Urinary bladder (tissue), 4 donors: ENCODE results near the gene PSD4. TPM values are rescaled to one million over a fixed set of nuclear protein-coding genes. Genes with fewer than 3 reads are reported as not detected.

Experiments used
- DNase-seq: peaks from one replicate; pipeline ENCODE4 v3.0.0-alpha.2; 2015; ENCODE audit errors: extremely low spot score
- H3K27ac ChIP-seq: one replicate; pipeline ENCODE4 v1.5.1; 2013; ENCODE audit warnings: low read depth, mild to moderate bottlenecking, moderate library complexity
- H3K36me3 ChIP-seq: one replicate; pipeline ENCODE4 v1.6.1; 2013; ENCODE audit warnings: mild to moderate bottlenecking, moderate library complexity; ENCODE audit not compliant: insufficient read depth
- H3K4me1 ChIP-seq: one replicate; pipeline ENCODE4 v1.6.1; 2013; ENCODE audit warnings: mild to moderate bottlenecking, moderate library complexity; ENCODE audit not compliant: insufficient read depth
- H3K4me3 ChIP-seq: one replicate; pipeline ENCODE4 v1.5.1; 2013; ENCODE audit warnings: low read depth, low read length
- WGBS: extraction: QIAGEN DNeasy Blood & Tissue Kit; methylation state at CpG from one replicate; pipeline ENCODE4 v1.1.7; 2013; 5-methylcytosine and 5-hydroxymethylcytosine counted together
- polyA plus RNA-seq: library from polyadenylated mRNA; stranded (reverse); fragments of 200-250 nt; gene quantifications from one replicate; pipeline ENCODE4 v1.2.3, GENCODE V29; 2013
- total RNA-seq: library from RNA; depleted of rRNA; stranded (reverse); fragments of >200 nt; gene quantifications from one replicate; pipeline ENCODE4 v1.2.3, GENCODE V29; 2014
- donor health status: healthy with polysubstance abuse.
- donor health status: healthy.

Gene PSD4
- total and polyA plus RNA-seq, 2 donors: 6.3 to 9.7 TPM

GRCh38 chr2:113208396-113208795, 34.6 kb downstream of the PSD4 start:
- no peak overlapping the region for H3K4me3 ChIP-seq
- WGBS: 96% methylated on average over 5 of the region's 5 CpGs
- H3K27ac ChIP-seq: no peak overlapping the region
- no peaks in the 10 kb centered on the region for H3K36me3 ChIP-seq
- H3K4me1 ChIP-seq: no peaks in the 10 kb centered on the region
- no peak for DNase-seq

GRCh38 chr2:113209011-113209645, 35.4 kb downstream of the PSD4 start:
- no peaks in the 10 kb centered on the region for H3K36me3 ChIP-seq
- H3K27ac ChIP-seq: no peak overlapping the region
- H3K4me3 ChIP-seq: no peak overlapping the region
- no peaks in the 10 kb centered on the region for H3K4me1 ChIP-seq
- 71% methylated on average over 8 of the region's 8 CpGs for WGBS
- DNase-seq: no peak

GRCh38 chr2:113209646-113210171, 35.9 kb downstream of the PSD4 start:
- no peak overlapping the region for H3K27ac ChIP-seq
- WGBS: 79% methylated on average over 15 of the region's 15 CpGs
- H3K36me3 ChIP-seq: no peaks in the 10 kb centered on the region
- H3K4me3 ChIP-seq: no peak overlapping the region
- DNase-seq: no peak
- no peaks in the 10 kb centered on the region for H3K4me1 ChIP-seq

GRCh38 chr2:113211226-113212105, 37.7 kb downstream of the PSD4 start:
- WGBS: 76% methylated on average over 13 of the region's 13 CpGs
- Histone ChIP-seq H3K27ac (no peak overlapping the region), H3K4me1 (no peaks in the 10 kb centered on the region), H3K4me3 (no peak overlapping the region), H3K36me3 (no peaks in the 10 kb centered on the region)
- DNase-seq: no peak

- Histone ChIP-seq H3K4me3 (no peak overlapping the region), H3K27ac (no peak overlapping the region), H3K36me3 (no peaks in the 10 kb centered on the region), H3K4me1 (no peaks in the 10 kb centered on the region)
- 20% methylated on average over 26 of the region's 26 CpGs for WGBS
- no peak for DNase-seq
Observed at GRCh38 chr2:113212245-113213060, 38.7 kb downstream of the PSD4 start.

GRCh38 chr2:113213061-113213930, 39.5 kb downstream of the PSD4 start:
- Histone ChIP-seq H3K4me3 (no peak overlapping the region), H3K27ac (no peak overlapping the region), H3K36me3 (no peaks in the 10 kb centered on the region), H3K4me1 (no peaks in the 10 kb centered on the region)
- 94% methylated on average over 14 of the region's 14 CpGs for WGBS
- DNase-seq: no peak

GRCh38 chr2:113214141-113214540, 40.4 kb downstream of the PSD4 start:
- H3K4me3 ChIP-seq: no peak overlapping the region
- no peaks in the 10 kb centered on the region for H3K36me3 ChIP-seq
- no peak for DNase-seq
- no peaks in the 10 kb centered on the region for H3K4me1 ChIP-seq
- 89% methylated on average over 4 of the region's 4 CpGs for WGBS
- H3K27ac ChIP-seq: no peak overlapping the region

- Histone ChIP-seq H3K27ac (no peak overlapping the region), H3K36me3 (no peaks in the 10 kb centered on the region), H3K4me1 (no peaks in the 10 kb centered on the region), H3K4me3 (no peak overlapping the region)
- 95% methylated on average over 2 of the region's 2 CpGs for WGBS
- DNase-seq: no peak
Observed at GRCh38 chr2:113215056-113215455, 41.3 kb downstream of the PSD4 start.

- Histone ChIP-seq H3K4me3 (no peak overlapping the region), H3K27ac (no peak overlapping the region), H3K36me3 (no peaks in the 10 kb centered on the region), H3K4me1 (peaks cover 1% of the 10 kb centered on the region)
- no peak for DNase-seq
- WGBS: 95% methylated on average over 2 of the region's 2 CpGs
Observed at GRCh38 chr2:113216321-113216720, 42.5 kb downstream of the PSD4 start.

GRCh38 chr2:113216891-113217454, 43.2 kb downstream of the PSD4 start:
- peaks cover 1% of the 10 kb centered on the region for H3K4me1 ChIP-seq
- 71% methylated on average over 6 of the region's 6 CpGs for WGBS
- no peak for DNase-seq

GRCh38 chr2:113217455-113218282, 43.9 kb downstream of the PSD4 start:
- no peak overlapping the region for H3K4me3 ChIP-seq
- H3K27ac ChIP-seq: no peak overlapping the region
- H3K36me3 ChIP-seq: no peaks in the 10 kb centered on the region
- peaks cover 1% of the 10 kb centered on the region for H3K4me1 ChIP-seq
- DNase-seq: no peak
- 81% methylated on average over 15 of the region's 15 CpGs for WGBS

More at GRCh38 chr2:113216891-113217454, 43.2 kb downstream of the PSD4 start:
- Histone ChIP-seq H3K4me3 (no peak overlapping the region), H3K27ac (no peak overlapping the region), H3K36me3 (no peaks in the 10 kb centered on the region)
